ENCODE measurements around the gene MCTP1. TPM values are rescaled to one million over a fixed set of nuclear protein-coding genes. Genes with fewer than 3 reads are reported as not detected.

MCTP1 gene
- total RNA-seq, 4 donors from 2014 or later, result 3.5 to 19.8 (median 5.8) TPM

- no peak for DNase-seq
- Histone ChIP-seq H3K27me3 (no peaks in the 10 kb centered on the region), H3K27ac (no peak overlapping the region), H3K36me3 (peaks cover 0 to 47% (median 0%) of the 10 kb centered on the region in 3 donors), H3K9me3 (no peaks in the 10 kb centered on the region), H3K4me1 (no peaks in the 10 kb centered on the region), H3K4me3 (no peak overlapping the region)
- intact Hi-C loops (cut with DNase I), result no loop called here
- TF ChIP-seq POLR2A (IDR thresholded peaks at IDR 0.05) (no peak), CTCF (IDR thresholded peaks at IDR 0.05) (no peak)
- 29 to 69% methylated on average over 1 of the region's 1 CpG for WGBS, 2 donors
Measured at GRCh38 chr5:94709277-94709676, 575.6 kb downstream of the MCTP1 start.

- 20 to 38% methylated on average over 2 of the region's 2 CpGs for WGBS, 2 donors
Measured at GRCh38 chr5:94707359-94707758, 577.5 kb downstream of the MCTP1 start.

GRCh38 chr5:94705427-94705826 lies 579.5 kb downstream of the MCTP1 start:
- H3K4me3 ChIP-seq, result no peak overlapping the region
- intact Hi-C loops (cut with DNase I), result no loop called here
- H3K27me3 ChIP-seq, result no peaks in the 10 kb centered on the region
- WGBS, 2 donors, result 39 to 50% methylated on average over 1 of the region's 1 CpG
- H3K9me3 ChIP-seq, result no peaks in the 10 kb centered on the region
- no peak overlapping the region for H3K27ac ChIP-seq
- H3K4me1 ChIP-seq, result no peaks in the 10 kb centered on the region
- TF ChIP-seq CTCF (IDR thresholded peaks at IDR 0.05) (no peak), POLR2A (IDR thresholded peaks at IDR 0.05) (no peak)
- peaks cover 0 to 39% (median 0%) of the 10 kb centered on the region in 3 donors for H3K36me3 ChIP-seq
- no peak for DNase-seq

More at GRCh38 chr5:94707359-94707758, 577.5 kb downstream of the MCTP1 start:
- Histone ChIP-seq H3K27me3 (no peaks in the 10 kb centered on the region), H3K27ac (no peak overlapping the region), H3K4me1 (no peaks in the 10 kb centered on the region), H3K36me3 (peaks cover 0 to 44% (median 0%) of the 10 kb centered on the region in 3 donors), H3K9me3 (no peaks in the 10 kb centered on the region), H3K4me3 (no peak overlapping the region)
- intact Hi-C loops (cut with DNase I), result no loop called here
- no peak for DNase-seq
- TF ChIP-seq CTCF (IDR thresholded peaks at IDR 0.05) (no peak), POLR2A (IDR thresholded peaks at IDR 0.05) (no peak)

GRCh38 chr5:94702729-94703128 lies 582.2 kb downstream of the MCTP1 start:
- peaks cover 0 to 14% (median 0%) of the 10 kb centered on the region in 3 donors for H3K36me3 ChIP-seq
- H3K4me3 ChIP-seq, result no peak overlapping the region
- TF ChIP-seq POLR2A (IDR thresholded peaks at IDR 0.05) (no peak), CTCF (IDR thresholded peaks at IDR 0.05) (no peak)
- H3K27me3 ChIP-seq, result no peaks in the 10 kb centered on the region
- H3K4me1 ChIP-seq, result no peaks in the 10 kb centered on the region
- H3K9me3 ChIP-seq, result no peaks in the 10 kb centered on the region
- no peak overlapping the region for H3K27ac ChIP-seq
- intact Hi-C loops (cut with DNase I), result no loop called here
- DNase-seq, result no peak
- 95 to 96% methylated on average over 1 of the region's 1 CpG for WGBS, 2 donors

- Histone ChIP-seq H3K9me3 (no peaks in the 10 kb centered on the region), H3K27me3 (no peaks in the 10 kb centered on the region), H3K4me1 (no peaks in the 10 kb centered on the region), H3K4me3 (no peak overlapping the region), H3K36me3 (peaks cover 0 to 8% (median 0%) of the 10 kb centered on the region in 3 donors), H3K27ac (no peak overlapping the region)
- no peak for DNase-seq
- TF ChIP-seq POLR2A (IDR thresholded peaks at IDR 0.05) (no peak), CTCF (IDR thresholded peaks at IDR 0.05) (no peak)
- 52 to 69% methylated on average over 1 of the region's 1 CpG for WGBS, 2 donors
- intact Hi-C loops (cut with DNase I), result no loop called here
Measured at GRCh38 chr5:94700592-94700991, 584.3 kb downstream of the MCTP1 start.
